Activated naive CD8-positive, alpha-beta T cell treated with anti-CD3 and anti-CD28 coated beads, Interleukin-2, amount 50 U/mL, for 16 hours (primary cell): ENCODE results near the gene RPP25.

Source experiments
- DNase-seq: peaks from one replicate; pipeline ENCODE4 v3.0.0-alpha.2; 2020; ENCODE audit warnings: low read depth, low spot score

Gene RPP25

GRCh38 chr15:74956648-74957475 lies at the start of gene RPP25:
Gene RPP25, minus strand, starts transcription at chr15:74956772. Its CDS starts 189 bp downstream, at chr15:74956583.
- DNase-seq: peak; percentile 41

GRCh38 chr15:75002398-75002797 lies 45.8 kb upstream of the RPP25 start:
- no peak for DNase-seq

GRCh38 chr15:75001310-75001709 lies 44.7 kb upstream of the RPP25 start:
- no peak for DNase-seq

GRCh38 chr15:74997543-74997942 lies 41.0 kb upstream of the RPP25 start:
- no peak for DNase-seq

- DNase-seq: no peak
Observed at GRCh38 chr15:74997141-74997540, 40.6 kb upstream of the RPP25 start.

GRCh38 chr15:74995779-74996765 lies 39.5 kb upstream of the RPP25 start:
- DNase-seq: no peak

- DNase-seq: peak; percentile 82
Observed at GRCh38 chr15:74995182-74995778, 38.7 kb upstream of the RPP25 start, which contains the start of gene SCAMP5. Gene SCAMP5, plus strand, starts transcription at chr15:74995563. Its CDS starts 16,277 bp downstream, at chr15:75011840.

GRCh38 chr15:74994685-74995084 lies 38.1 kb upstream of the RPP25 start:
- no peak for DNase-seq

GRCh38 chr15:74994236-74994635 lies 37.7 kb upstream of the RPP25 start:
- DNase-seq: no peak

GRCh38 chr15:74992619-74993018 lies 36.0 kb upstream of the RPP25 start:
- no peak for DNase-seq

GRCh38 chr15:74989527-74989926 lies 33.0 kb upstream of the RPP25 start:
- DNase-seq: no peak

- DNase-seq: peak; percentile 6
Observed at GRCh38 chr15:74988007-74988800, 31.6 kb upstream of the RPP25 start.

GRCh38 chr15:74983725-74984231 lies 27.2 kb upstream of the RPP25 start:
- peak; percentile 25 for DNase-seq

GRCh38 chr15:74982183-74982582 lies 25.6 kb upstream of the RPP25 start:
- no peak for DNase-seq

GRCh38 chr15:74978503-74978902 lies 21.9 kb upstream of the RPP25 start:
- peak; percentile 47 for DNase-seq

GRCh38 chr15:74978077-74978476 lies 21.5 kb upstream of the RPP25 start:
- DNase-seq: no peak

- no peak for DNase-seq
Observed at GRCh38 chr15:74977599-74977998, 21.0 kb upstream of the RPP25 start.

GRCh38 chr15:74976159-74976558 lies 19.6 kb upstream of the RPP25 start:
- no peak for DNase-seq

GRCh38 chr15:74967670-74968069 lies 11.1 kb upstream of the RPP25 start:
- no peak for DNase-seq

- no peak for DNase-seq
Observed at GRCh38 chr15:74964794-74965193, 8.2 kb upstream of the RPP25 start.

GRCh38 chr15:74963213-74963612 lies 6.6 kb upstream of the RPP25 start:
- DNase-seq: no peak
